Brain microvascular endothelial cell (primary cell): ENCODE results near the gene LRPPRC.

Source experiments
- DNase-seq: peaks from one replicate; pipeline ENCODE4 v3.0.0-alpha.2; 2020
- H3K27ac ChIP-seq: fragments of 250-450 bp; sonication (Bioruptor Pico); 2 replicates; pipeline ENCODE4 v1.5.1; 2020; ENCODE audit warnings: mild to moderate bottlenecking, moderate library complexity
- H3K27me3 ChIP-seq: fragments of 250-450 bp; sonication (Bioruptor Pico); replicated peaks from 2 replicates; pipeline ENCODE4 v1.5.1; 2020; ENCODE audit warnings: mild to moderate bottlenecking
- H3K36me3 ChIP-seq: fragments of 250-450 bp; sonication (Bioruptor Pico); replicated peaks from 2 replicates; pipeline ENCODE4 v1.5.1; 2020; ENCODE audit warnings: mild to moderate bottlenecking
- H3K4me3 ChIP-seq: 2 replicates; pipeline ENCODE4 v1.5.1; 2011; ENCODE audit warnings: low read depth, mild to moderate bottlenecking, control low read depth, low read length, moderate library complexity
- in situ Hi-C: cut with HindIII; loops from 2 replicates; pipeline ENCODE4 v1.10.0; 2017; ENCODE audit warnings: low sequenced_read_pairs, low pct_ligation_motif_present
- TF ChIP-seq, protein P1 (sequence below): IDR thresholded peaks from 2 replicates; pipeline ENCODE4 v1.5.1; 2011; ENCODE audit warnings: low read depth, mild to moderate bottlenecking, moderate library complexity, low read length, control low read depth, inconsistent platforms; ENCODE audit errors: missing control alignments

Gene LRPPRC

DNA sequence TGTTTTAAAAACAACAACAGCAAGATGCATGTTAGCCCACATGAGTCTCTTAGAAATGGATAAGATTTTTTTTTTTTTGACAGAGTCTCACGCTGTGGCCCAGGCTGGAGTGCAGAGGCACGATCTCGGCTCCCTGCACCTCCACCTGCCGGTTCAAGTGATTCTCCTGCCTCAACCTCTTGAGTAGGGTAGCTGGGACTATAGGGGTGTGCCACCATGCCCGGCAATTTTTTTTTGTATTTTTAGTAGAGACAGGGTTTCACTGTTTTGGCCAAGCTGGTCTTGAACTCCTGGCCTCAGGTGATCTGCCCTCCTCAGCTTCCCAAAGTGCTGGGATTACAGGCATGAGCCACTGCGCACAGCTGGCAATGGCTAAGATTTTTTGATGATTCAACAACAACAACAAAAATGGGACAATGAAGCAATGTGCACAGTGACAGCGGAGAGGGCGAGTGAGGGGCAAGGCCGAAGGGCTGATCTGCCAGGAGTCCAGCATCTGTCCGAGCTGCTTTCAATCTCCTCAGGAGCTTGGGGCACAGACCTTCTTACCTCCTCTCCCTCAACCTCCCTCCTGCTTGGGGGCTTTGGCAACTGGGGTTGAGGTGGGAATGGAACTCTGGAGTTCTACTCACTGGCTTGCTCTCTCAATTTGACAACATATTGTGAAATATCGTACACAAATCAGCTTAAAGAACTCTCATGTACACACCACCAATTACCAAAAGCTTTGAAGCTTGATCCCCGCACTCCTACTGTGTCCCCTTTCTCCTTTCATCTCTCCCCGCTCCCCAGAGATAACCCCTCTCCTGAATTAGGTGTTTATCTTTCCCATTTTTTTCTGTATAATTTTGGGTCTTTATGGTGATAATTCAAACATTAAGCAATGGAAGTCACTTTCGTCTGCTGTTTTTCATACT is 153.6 kb downstream of the LRPPRC start:
- in situ Hi-C loops: no loop called here
- H3K27me3 ChIP-seq: no peaks in the 10 kb centered on the region
- no peak for DNase-seq
- no peak overlapping the region for H3K4me3 ChIP-seq
- no peak overlapping the region for H3K27ac ChIP-seq
- TF ChIP-seq, protein P1, sequence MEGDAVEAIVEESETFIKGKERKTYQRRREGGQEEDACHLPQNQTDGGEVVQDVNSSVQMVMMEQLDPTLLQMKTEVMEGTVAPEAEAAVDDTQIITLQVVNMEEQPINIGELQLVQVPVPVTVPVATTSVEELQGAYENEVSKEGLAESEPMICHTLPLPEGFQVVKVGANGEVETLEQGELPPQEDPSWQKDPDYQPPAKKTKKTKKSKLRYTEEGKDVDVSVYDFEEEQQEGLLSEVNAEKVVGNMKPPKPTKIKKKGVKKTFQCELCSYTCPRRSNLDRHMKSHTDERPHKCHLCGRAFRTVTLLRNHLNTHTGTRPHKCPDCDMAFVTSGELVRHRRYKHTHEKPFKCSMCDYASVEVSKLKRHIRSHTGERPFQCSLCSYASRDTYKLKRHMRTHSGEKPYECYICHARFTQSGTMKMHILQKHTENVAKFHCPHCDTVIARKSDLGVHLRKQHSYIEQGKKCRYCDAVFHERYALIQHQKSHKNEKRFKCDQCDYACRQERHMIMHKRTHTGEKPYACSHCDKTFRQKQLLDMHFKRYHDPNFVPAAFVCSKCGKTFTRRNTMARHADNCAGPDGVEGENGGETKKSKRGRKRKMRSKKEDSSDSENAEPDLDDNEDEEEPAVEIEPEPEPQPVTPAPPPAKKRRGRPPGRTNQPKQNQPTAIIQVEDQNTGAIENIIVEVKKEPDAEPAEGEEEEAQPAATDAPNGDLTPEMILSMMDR: no peak
- H3K36me3 ChIP-seq: no peaks in the 10 kb centered on the region

DNA sequence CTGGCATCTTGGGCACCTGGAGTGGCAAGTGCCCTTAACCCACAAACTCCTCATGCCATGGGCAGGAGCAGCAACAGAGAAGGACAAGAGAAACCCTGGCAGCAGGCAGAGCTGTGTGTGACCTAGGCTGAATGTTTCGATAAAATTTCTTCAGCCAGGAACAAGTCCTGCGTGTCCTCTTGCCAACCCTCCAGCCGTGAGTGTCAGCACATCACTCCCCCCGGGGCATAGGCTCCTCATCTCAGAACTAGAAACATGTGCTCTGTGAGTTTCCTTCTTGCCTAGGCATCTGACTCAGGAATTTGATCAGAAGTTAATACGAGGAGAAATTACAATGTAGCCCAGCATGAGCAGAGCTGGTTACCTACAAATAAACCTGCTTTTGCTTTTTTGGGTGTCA is 154.8 kb downstream of the LRPPRC start:
- TF ChIP-seq, protein P1: no peak
- Histone ChIP-seq H3K36me3 (no peaks in the 10 kb centered on the region), H3K27me3 (no peaks in the 10 kb centered on the region), H3K27ac (no peak overlapping the region), H3K4me3 (no peak overlapping the region)
- no peak for DNase-seq
- in situ Hi-C loops: no loop called here

- Histone ChIP-seq H3K27me3 (no peaks in the 10 kb centered on the region), H3K27ac (no peak overlapping the region), H3K36me3 (no peaks in the 10 kb centered on the region), H3K4me3 (no peak overlapping the region)
- in situ Hi-C loops: no loop called here
- no peak for DNase-seq
- TF ChIP-seq, protein P1: no peak
These were observed 155.8 kb downstream of the LRPPRC start for GRCh38 chr2:43839776-43840564.

- no peak within 1 kb of the TSS for H3K4me3 ChIP-seq
- no peak within 1 kb of the TSS for H3K27ac ChIP-seq
- in situ Hi-C loops: no loop called here
- H3K36me3 ChIP-seq: no peaks in the 10 kb centered on the region
- no peak for DNase-seq
- H3K27me3 ChIP-seq: no peaks in the 10 kb centered on the region
- TF ChIP-seq, protein P1: no peak
These were observed 157.1 kb downstream of the LRPPRC start, which contains the start of the genes ABCG5 and ABCG8 for GRCh38 chr2:43838560-43839267. ABCG5 (minus strand) TSS chr2:43838839; CDS start chr2:43838679, 160 bp downstream. ABCG8 (plus strand) TSS chr2:43838971; CDS start chr2:43839054, 83 bp downstream.

- Histone ChIP-seq H3K27me3 (no peaks in the 10 kb centered on the region), H3K36me3 (no peaks in the 10 kb centered on the region), H3K27ac (no peak overlapping the region), H3K4me3 (no peak overlapping the region)
- TF ChIP-seq, protein P1: no peak
- in situ Hi-C loops: no loop called here
- DNase-seq: no peak
These were observed 157.8 kb downstream of the LRPPRC start for GRCh38 chr2:43837831-43838559.
